AG04450 (cell line): Measurements from ENCODE around the gene LRRC43. TPM values are rescaled to one million over a fixed set of nuclear protein-coding genes. Genes with fewer than 3 reads are reported as not detected.

Experiments
- CTCF ChIA-PET: fragments of 300-600, 350-600 bp; formaldehyde crosslinking; extraction: SDS; loops from one replicate; lab custom pipeline; 2022; ENCODE audit warnings: antibody characterized with exemption, inconsistent platforms; lab: Charles Lee
- POLR2A ChIA-PET: fragments of 350-600 bp; formaldehyde crosslinking; extraction: SDS; loops from one replicate; lab custom pipeline; 2021; ENCODE audit warnings: antibody characterized with exemption, inconsistent platforms; lab: Yijun Ruan, JAX
- DNase-seq: peaks from one replicate; pipeline ENCODE4 v3.0.0-alpha.2; 2011; ENCODE audit warnings: low read depth, low spot score
- H3K27ac ChIP-seq: one replicate; pipeline ENCODE4 v1.5.1; 2012; ENCODE audit warnings: low read depth, low read length, control low read depth
- H3K27me3 ChIP-seq: one replicate; pipeline ENCODE4 v1.6.0; 2012; ENCODE audit warnings: low read length; ENCODE audit not compliant: control insufficient read depth, insufficient read depth
- H3K4me3 ChIP-seq: 2 replicates; pipeline ENCODE4 v1.5.1; 2011; ENCODE audit warnings: mild to moderate bottlenecking, low read depth, low read length, control low read depth
- H3K9me3 ChIP-seq: 2 replicates; pipeline ENCODE4 v1.5.1; 2012; ENCODE audit warnings: low read length; ENCODE audit not compliant: control insufficient read depth, insufficient read depth
- polyA plus RNA-seq: library from polyadenylated mRNA; depleted of rRNA; stranded (reverse); fragments of >200 nt; gene quantifications from 2 replicates; pipeline ENCODE4 v1.2.3, GENCODE V29; 2011
- TF ChIP-seq, protein P1 (sequence below): IDR thresholded peaks from 2 replicates; pipeline ENCODE4 v1.5.1; 2011; ENCODE audit warnings: low read depth, low read length, control low read depth, inconsistent platforms

The LRRC43 gene
- polyA plus RNA-seq, 1 experiment = 0.27 TPM

DNA sequence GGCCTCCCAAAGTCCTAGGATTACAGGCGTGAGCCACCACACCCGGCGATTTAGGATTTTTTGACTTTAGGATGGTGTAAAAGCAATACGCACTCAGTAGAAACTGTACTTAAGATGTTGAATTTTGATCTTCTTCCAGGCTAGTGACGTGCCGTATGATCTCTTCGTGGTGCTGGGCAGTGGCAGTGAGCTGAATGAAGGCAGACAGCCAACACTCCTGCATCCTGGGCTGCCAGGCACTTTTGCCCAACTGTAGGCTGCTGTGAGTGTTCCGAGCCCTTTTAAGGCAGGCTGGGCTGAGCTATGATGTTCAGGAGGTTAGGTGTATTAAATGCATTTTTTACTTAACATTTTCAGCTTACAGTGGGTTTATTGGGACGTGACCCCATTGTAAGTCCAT, 30.2 kb upstream of the LRRC43 start:
- ChIA-PET CTCF (interaction anchor here (0.7 to 2.0 kb wide), 2 partner anchors 13 to 40 kb away, joined by 3 to 7 read pairs; no protein-coding TSS in a partner anchor), POLR2A (interaction anchor here (0.7 kb wide), 1 partner anchor 51 kb away, joined by 4 read pairs; the partner anchor contains the start of gene B3GNT4)
- no peak for DNase-seq
- no peaks in the 10 kb centered on the region for H3K9me3 ChIP-seq
- no peak overlapping the region for H3K27ac ChIP-seq
- H3K27me3 ChIP-seq = peaks cover 7% of the 10 kb centered on the region
- no peak overlapping the region for H3K4me3 ChIP-seq
- TF ChIP-seq, protein P1, sequence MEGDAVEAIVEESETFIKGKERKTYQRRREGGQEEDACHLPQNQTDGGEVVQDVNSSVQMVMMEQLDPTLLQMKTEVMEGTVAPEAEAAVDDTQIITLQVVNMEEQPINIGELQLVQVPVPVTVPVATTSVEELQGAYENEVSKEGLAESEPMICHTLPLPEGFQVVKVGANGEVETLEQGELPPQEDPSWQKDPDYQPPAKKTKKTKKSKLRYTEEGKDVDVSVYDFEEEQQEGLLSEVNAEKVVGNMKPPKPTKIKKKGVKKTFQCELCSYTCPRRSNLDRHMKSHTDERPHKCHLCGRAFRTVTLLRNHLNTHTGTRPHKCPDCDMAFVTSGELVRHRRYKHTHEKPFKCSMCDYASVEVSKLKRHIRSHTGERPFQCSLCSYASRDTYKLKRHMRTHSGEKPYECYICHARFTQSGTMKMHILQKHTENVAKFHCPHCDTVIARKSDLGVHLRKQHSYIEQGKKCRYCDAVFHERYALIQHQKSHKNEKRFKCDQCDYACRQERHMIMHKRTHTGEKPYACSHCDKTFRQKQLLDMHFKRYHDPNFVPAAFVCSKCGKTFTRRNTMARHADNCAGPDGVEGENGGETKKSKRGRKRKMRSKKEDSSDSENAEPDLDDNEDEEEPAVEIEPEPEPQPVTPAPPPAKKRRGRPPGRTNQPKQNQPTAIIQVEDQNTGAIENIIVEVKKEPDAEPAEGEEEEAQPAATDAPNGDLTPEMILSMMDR = no peak

DNA sequence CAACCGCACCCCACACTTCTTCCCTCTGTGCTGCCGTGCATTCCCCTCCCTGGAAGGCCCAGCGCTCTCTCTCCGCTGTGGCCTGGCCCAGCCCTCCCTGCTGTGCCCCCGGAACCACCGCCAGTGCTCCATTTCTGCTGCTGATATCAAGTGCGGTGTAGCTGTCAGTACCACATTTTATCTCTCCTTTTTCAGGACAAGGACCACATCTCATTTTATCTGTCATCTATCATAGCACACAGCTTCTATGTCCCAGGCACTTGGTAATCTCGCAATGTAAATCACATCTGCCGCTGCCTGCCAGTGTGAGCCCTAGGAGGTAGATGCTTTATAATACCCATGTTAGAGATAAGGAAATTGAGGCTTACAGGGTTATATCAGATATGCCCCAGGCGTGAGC, 27.2 kb upstream of the LRRC43 start:
- ChIA-PET POLR2A (no interaction called here), CTCF (no interaction called here)
- Histone ChIP-seq H3K27ac (no peak overlapping the region), H3K4me3 (no peak overlapping the region), H3K27me3 (peaks cover 7% of the 10 kb centered on the region), H3K9me3 (no peaks in the 10 kb centered on the region)
- DNase-seq = no peak
- TF ChIP-seq, protein P1 = no peak

DNA sequence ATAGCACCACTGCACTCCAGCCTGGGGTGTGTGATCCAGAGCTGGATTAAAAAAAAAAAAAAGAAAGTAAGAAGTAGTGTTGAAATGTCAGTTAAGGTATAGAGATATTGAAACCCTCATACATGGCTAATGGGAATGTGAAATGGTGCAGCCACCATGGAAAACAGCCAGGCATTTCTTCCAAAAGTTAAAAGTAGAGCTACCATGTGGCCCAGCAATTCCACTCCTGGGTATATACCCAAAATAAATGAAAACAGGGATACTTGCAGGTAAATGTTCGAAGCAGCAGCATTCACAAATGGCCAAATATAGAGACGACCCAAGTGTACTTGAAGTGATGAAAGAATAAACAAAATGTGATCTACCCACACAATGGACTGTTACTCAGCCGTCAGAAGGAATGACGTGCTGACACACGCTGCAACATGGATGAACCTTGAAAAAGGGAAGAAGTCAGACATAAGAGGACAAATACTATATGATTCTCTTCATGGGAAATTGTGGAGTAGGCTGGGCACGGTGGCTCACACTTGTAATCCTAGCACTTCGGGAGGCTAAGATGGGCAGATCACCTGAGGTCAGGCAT, 24.1 kb upstream of the LRRC43 start:
- ChIA-PET CTCF (interaction anchor here (0.7 kb wide), 1 partner anchor 32 kb away, joined by 3 read pairs; no protein-coding TSS in a partner anchor), POLR2A (interaction anchor here (1.1 kb wide), 1 partner anchor 18 kb away, joined by 5 read pairs; no protein-coding TSS in a partner anchor)
- Histone ChIP-seq H3K9me3 (no peaks in the 10 kb centered on the region), H3K27ac (no peak overlapping the region), H3K27me3 (peaks cover 9% of the 10 kb centered on the region), H3K4me3 (no peak overlapping the region)
- DNase-seq = no peak
- TF ChIP-seq, protein P1 = no peak

DNA sequence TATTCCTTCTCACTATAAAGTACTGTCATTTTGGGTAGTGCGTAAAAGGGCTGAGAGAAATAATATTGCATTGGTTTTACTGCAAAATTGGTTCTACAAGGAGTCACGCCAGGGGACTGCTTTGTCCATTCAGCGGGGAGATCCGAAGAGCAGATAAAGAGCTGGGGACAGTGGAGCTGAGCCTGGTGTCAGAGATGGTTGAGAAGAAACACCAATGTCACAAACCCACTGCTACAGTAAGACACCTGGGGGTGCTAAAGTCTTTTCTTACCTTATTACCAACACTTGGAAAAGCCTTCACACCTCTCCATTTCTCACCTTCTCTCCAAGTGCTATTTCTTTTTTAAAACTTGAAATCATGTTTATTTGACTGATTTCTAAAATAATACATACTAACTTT, 23.0 kb upstream of the LRRC43 start:
- H3K27me3 ChIP-seq = peaks cover 9% of the 10 kb centered on the region
- H3K4me3 ChIP-seq = no peak overlapping the region
- POLR2A ChIA-PET = interaction anchor here (0.7 kb wide), 1 partner anchor 108 kb away, joined by 6 read pairs; no protein-coding TSS in a partner anchor
- TF ChIP-seq, protein P1 = no peak
- no peak for DNase-seq
- CTCF ChIA-PET = no interaction called here
- H3K9me3 ChIP-seq = no peaks in the 10 kb centered on the region
- no peak overlapping the region for H3K27ac ChIP-seq

DNA sequence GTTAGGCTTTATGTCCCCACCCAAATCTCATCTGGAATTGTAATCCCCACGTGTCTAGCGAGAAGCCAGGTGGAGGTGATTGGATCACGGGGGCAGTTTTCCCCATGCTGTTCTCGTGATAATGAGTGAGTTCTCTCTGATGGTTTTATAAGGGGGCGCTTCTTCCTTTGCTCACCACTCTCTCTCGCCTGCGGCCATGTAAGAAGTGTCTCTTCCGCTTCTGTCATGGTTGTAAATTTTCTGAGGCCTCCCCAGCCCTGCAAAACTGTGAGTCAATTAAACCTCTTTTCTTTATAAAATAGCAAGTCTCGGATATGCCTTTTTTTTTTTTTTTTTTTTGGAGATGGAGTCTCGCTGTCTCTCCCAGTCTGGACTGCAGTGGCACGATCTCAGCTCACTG, 22.2 kb upstream of the LRRC43 start:
- peaks cover 7% of the 10 kb centered on the region for H3K27me3 ChIP-seq
- no peak overlapping the region for H3K27ac ChIP-seq
- H3K9me3 ChIP-seq = no peaks in the 10 kb centered on the region
- DNase-seq = no peak
- TF ChIP-seq, protein P1 = no peak
- no peak overlapping the region for H3K4me3 ChIP-seq
- POLR2A ChIA-PET = no interaction called here
- CTCF ChIA-PET = no interaction called here
